H1 (cell line): ENCODE measurements around the gene MMP17. TPM values are rescaled to one million over a fixed set of nuclear protein-coding genes. Genes with fewer than 3 reads are reported as not detected.

ENCODE experiments used
- CHD2 ChIP-seq: IDR thresholded peaks from 2 replicates; pipeline ENCODE4 v1.6.1; 2012; ENCODE audit warnings: low read length, improper control_type of control experiment
- CTBP2 ChIP-seq: IDR thresholded peaks from 2 replicates; pipeline ENCODE4 v1.7.0; 2011; ENCODE audit warnings: borderline replicate concordance, mild to moderate bottlenecking, moderate library complexity, mixed read lengths, low read length; ENCODE audit not compliant: insufficient read depth, insufficient read length
- EGR1 ChIP-seq: IDR thresholded peaks from 2 replicates; pipeline ENCODE4 v1.6.1; 2011; ENCODE audit warnings: low read depth, low read length, borderline replicate concordance
- KDM5A ChIP-seq: fragments of 200-600 bp; IDR thresholded peaks from 2 replicates; pipeline ENCODE4 v1.7.1; 2012; ENCODE audit warnings: mild to moderate bottlenecking, low read length, inconsistent platforms, mixed read lengths
- SIN3A ChIP-seq, 2 experiments: IDR thresholded peaks in 1 of 2; conservative IDR thresholded peaks in 1 of 2; 2 replicates each; pipeline ENCODE4 v1.6.1; 2011 to 2012; ENCODE audit warnings: low read length in 2 of 2, improper control_type of control experiment in 1 of 2, low read depth in 1 of 2, mild to moderate bottlenecking in 1 of 2
- TAF1 ChIP-seq: IDR thresholded peaks from 2 replicates; pipeline ENCODE4 v1.6.1; 2011; ENCODE audit warnings: mild to moderate bottlenecking, low read depth, low read length
- polyA plus RNA-seq, 7 experiments: library from polyadenylated mRNA; depleted of rRNA in 3 of 7; stranded (reverse) in 5 of 7; unstranded in 2 of 7; fragments of >200 nt in 5 of 7; fragments of 200-250 nt in 2 of 7; gene quantifications; 1 replicate in 5 of 7; 2 replicates in 1 of 7; 4 replicates in 1 of 7; pipeline versions ENCODE4 v1.2.1 to v1.2.3, GENCODE V29; 2011 to 2013; ENCODE audit warnings: missing spikeins in 2 of 7, mixed read lengths in 2 of 7
- total RNA-seq: library from RNA; stranded (reverse); fragmentation: NEBNext Ultra II Directional; extraction: Animal tissue kit (Norgen Biotek cat#: 25700); gene quantifications from 2 replicates; pipeline ENCODE4 v1.2.1, GENCODE V29; 2021
- TF ChIP-seq, protein P1 (sequence below): fragments of 300-600 bp; sonication (generic); IDR thresholded peaks from 2 replicates; pipeline ENCODE4 v1.7.1; 2012; ENCODE audit warnings: low read length, moderate library complexity, mild to moderate bottlenecking, inconsistent platforms; ENCODE audit not compliant: insufficient replicate concordance

Gene MMP17
- total and polyA plus RNA-seq, 2 of the 8 experiments (the other 6 are each of a cell fraction or from before 2014, with no cell fraction given): 41.3 to 53.8 TPM

DNA sequence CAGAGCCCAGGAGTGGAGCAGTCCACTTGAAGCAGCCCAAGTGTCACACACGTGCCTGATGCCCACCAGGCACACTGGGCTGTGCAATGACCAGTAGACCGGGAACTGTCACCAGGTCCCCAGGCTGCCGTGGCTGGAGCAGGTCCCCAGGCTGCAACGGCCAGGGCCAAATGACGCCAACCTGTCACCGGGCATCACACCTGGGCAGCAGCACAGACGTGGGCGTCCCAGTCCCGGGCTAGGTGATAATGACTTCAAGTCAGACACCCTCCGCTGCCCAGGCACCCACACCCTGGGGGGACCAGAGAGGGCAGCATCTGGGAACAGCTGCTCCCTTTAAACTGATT is 30.6 kb upstream of the MMP17 start (continued):
- TF ChIP-seq, protein P1, sequence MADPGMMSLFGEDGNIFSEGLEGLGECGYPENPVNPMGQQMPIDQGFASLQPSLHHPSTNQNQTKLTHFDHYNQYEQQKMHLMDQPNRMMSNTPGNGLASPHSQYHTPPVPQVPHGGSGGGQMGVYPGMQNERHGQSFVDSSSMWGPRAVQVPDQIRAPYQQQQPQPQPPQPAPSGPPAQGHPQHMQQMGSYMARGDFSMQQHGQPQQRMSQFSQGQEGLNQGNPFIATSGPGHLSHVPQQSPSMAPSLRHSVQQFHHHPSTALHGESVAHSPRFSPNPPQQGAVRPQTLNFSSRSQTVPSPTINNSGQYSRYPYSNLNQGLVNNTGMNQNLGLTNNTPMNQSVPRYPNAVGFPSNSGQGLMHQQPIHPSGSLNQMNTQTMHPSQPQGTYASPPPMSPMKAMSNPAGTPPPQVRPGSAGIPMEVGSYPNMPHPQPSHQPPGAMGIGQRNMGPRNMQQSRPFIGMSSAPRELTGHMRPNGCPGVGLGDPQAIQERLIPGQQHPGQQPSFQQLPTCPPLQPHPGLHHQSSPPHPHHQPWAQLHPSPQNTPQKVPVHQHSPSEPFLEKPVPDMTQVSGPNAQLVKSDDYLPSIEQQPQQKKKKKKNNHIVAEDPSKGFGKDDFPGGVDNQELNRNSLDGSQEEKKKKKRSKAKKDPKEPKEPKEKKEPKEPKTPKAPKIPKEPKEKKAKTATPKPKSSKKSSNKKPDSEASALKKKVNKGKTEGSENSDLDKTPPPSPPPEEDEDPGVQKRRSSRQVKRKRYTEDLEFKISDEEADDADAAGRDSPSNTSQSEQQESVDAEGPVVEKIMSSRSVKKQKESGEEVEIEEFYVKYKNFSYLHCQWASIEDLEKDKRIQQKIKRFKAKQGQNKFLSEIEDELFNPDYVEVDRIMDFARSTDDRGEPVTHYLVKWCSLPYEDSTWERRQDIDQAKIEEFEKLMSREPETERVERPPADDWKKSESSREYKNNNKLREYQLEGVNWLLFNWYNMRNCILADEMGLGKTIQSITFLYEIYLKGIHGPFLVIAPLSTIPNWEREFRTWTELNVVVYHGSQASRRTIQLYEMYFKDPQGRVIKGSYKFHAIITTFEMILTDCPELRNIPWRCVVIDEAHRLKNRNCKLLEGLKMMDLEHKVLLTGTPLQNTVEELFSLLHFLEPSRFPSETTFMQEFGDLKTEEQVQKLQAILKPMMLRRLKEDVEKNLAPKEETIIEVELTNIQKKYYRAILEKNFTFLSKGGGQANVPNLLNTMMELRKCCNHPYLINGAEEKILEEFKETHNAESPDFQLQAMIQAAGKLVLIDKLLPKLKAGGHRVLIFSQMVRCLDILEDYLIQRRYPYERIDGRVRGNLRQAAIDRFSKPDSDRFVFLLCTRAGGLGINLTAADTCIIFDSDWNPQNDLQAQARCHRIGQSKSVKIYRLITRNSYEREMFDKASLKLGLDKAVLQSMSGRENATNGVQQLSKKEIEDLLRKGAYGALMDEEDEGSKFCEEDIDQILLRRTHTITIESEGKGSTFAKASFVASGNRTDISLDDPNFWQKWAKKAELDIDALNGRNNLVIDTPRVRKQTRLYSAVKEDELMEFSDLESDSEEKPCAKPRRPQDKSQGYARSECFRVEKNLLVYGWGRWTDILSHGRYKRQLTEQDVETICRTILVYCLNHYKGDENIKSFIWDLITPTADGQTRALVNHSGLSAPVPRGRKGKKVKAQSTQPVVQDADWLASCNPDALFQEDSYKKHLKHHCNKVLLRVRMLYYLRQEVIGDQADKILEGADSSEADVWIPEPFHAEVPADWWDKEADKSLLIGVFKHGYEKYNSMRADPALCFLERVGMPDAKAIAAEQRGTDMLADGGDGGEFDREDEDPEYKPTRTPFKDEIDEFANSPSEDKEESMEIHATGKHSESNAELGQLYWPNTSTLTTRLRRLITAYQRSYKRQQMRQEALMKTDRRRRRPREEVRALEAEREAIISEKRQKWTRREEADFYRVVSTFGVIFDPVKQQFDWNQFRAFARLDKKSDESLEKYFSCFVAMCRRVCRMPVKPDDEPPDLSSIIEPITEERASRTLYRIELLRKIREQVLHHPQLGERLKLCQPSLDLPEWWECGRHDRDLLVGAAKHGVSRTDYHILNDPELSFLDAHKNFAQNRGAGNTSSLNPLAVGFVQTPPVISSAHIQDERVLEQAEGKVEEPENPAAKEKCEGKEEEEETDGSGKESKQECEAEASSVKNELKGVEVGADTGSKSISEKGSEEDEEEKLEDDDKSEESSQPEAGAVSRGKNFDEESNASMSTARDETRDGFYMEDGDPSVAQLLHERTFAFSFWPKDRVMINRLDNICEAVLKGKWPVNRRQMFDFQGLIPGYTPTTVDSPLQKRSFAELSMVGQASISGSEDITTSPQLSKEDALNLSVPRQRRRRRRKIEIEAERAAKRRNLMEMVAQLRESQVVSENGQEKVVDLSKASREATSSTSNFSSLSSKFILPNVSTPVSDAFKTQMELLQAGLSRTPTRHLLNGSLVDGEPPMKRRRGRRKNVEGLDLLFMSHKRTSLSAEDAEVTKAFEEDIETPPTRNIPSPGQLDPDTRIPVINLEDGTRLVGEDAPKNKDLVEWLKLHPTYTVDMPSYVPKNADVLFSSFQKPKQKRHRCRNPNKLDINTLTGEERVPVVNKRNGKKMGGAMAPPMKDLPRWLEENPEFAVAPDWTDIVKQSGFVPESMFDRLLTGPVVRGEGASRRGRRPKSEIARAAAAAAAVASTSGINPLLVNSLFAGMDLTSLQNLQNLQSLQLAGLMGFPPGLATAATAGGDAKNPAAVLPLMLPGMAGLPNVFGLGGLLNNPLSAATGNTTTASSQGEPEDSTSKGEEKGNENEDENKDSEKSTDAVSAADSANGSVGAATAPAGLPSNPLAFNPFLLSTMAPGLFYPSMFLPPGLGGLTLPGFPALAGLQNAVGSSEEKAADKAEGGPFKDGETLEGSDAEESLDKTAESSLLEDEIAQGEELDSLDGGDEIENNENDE: no peak
- TF ChIP-seq EGR1 (no peak), KDM5A (no peak), TAF1 (no peak), SIN3A (conservative IDR thresholded peaks at IDR 0.05 in 1 of 2, IDR thresholded peaks at IDR 0.05 in 1 of 2; ENCODE audit: low read depth in 1 of 2, low read length in 2 of 2) (no peak), CHD2 (no peak), CTBP2 (no peak)
- TF ChIP-seq, all 59 proteins: peak for 0
